Right lobe of liver (tissue), 4 donors: ENCODE data around the gene TACSTD2.

Experiments used
- CTCF ChIP-seq, 4 donors: fragments of 200-600 bp in 3 of 4; fragments of 450-650 bp in 1 of 4; IDR thresholded peaks; one replicate each; pipeline versions ENCODE4 v1.5.1 to v1.8.0; 2016 to 2022; ENCODE audit warnings: antibody characterized with exemption in 4 of 4, mild to moderate bottlenecking in 2 of 4
- POLR2A ChIP-seq: fragments of 450-650 bp; IDR thresholded peaks from one replicate; pipeline ENCODE4 v1.6.1; 2017; ENCODE audit warnings: antibody characterized with exemption, mild to moderate bottlenecking
- donor health status: DM: no; HTN: no; CAD: no.
- donor health status: DM: no; HTN: no; CAD: no.
- donor health status: DM: no; HTN: yes; CAD: no.

- TF ChIP-seq CTCF (IDR thresholded peaks at IDR 0.05) (no peak), POLR2A (no peak)
These were observed 10.7 kb downstream of the TACSTD2 start for GRCh38 chr1:58566339-58566738.
